ENCODE measurements around the gene LMOD1. TPM values are rescaled to one million over a fixed set of nuclear protein-coding genes. Genes with fewer than 3 reads are reported as not detected.
"Not testable (repeated sequence)": the region's sequence is repeated elsewhere in the genome, so short reads cannot be mapped to it uniquely, and the experiment has no call there.

The LMOD1 gene
- total RNA-seq, 1 donor from 2014 or later = 24.2 TPM

DNA sequence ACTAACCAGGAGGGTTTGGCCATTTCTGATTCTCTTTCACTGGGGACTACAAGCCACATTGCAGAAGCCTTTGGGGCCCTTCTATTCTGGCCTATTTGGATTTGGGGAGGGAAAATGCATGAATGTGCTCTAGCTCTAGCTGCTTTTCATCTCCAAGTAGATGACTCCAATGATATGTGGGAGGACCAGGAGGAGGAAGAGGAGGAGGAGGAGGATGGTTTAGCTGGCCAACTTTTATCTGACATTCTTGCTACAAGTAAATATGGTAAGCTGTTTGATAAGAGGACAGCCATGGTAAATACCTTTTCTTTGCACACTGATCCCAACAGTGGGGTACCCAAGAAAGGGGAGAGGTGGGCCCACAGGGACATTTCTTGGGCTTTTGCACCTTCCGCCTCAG lies 71.7 kb downstream of the LMOD1 start:
- Histone ChIP-seq H3K9me3 (no peaks in the 10 kb centered on the region), H3K4me1 (no peaks in the 10 kb centered on the region), H3K27ac (no peak overlapping the region), H3K36me3 (peaks cover 67% of the 10 kb centered on the region), H3K27me3 (ENCODE audit: low read depth) (no peaks in the 10 kb centered on the region), H3K4me3 (no peak overlapping the region)
- no peak for TF ChIP-seq CTCF (IDR thresholded peaks at IDR 0.05)
- DNase-seq (no peak), ATAC-seq (no peak)
- intact Hi-C loops (cut with DNase I) = no loop called here

GRCh38 chr1:201870397-201870796 lies 76.0 kb downstream of the LMOD1 start:
- no peak for TF ChIP-seq CTCF (IDR thresholded peaks at IDR 0.05)
- Histone ChIP-seq H3K4me1 (no peaks in the 10 kb centered on the region), H3K4me3 (no peak overlapping the region), H3K9me3 (no peaks in the 10 kb centered on the region), H3K27me3 (ENCODE audit: low read depth) (no peaks in the 10 kb centered on the region), H3K27ac (no peak overlapping the region), H3K36me3 (peaks cover 98% of the 10 kb centered on the region)
- intact Hi-C loops (cut with DNase I) = no loop called here
- DNase-seq (no peak), ATAC-seq (no peak)

DNA sequence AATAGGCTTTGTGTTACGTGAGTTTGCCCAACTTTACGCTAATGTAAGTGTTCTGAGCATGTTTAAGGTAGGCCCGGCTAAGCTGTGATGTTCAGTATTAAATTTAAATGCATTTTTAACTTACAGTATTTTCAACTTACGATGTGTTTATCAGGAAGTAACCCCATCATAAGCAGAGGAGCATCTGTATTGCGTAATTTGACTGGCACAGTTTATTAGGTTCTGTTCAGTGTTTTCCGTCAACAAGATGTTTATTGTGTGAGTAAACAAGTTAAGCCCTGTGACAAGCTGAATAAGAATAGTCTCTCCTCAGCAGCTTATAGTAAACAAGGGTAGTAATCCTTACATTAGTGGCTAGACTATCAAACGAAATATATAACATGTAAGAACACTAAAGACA lies 84.9 kb downstream of the LMOD1 start:
- TF ChIP-seq CTCF (IDR thresholded peaks at IDR 0.05) = no peak
- DNase-seq (no peak), ATAC-seq (no peak)
- no peak overlapping the region for H3K4me3 ChIP-seq
- no peak overlapping the region for H3K27ac ChIP-seq
- no peaks in the 10 kb centered on the region for H3K4me1 ChIP-seq
- no peaks in the 10 kb centered on the region for H3K27me3 ChIP-seq (ENCODE audit: low read depth)
- no peaks in the 10 kb centered on the region for H3K9me3 ChIP-seq
- intact Hi-C loops (cut with DNase I) = no loop called here
- H3K36me3 ChIP-seq = peaks cover 91% of the 10 kb centered on the region

GRCh38 chr1:201859424-201859823 lies 86.9 kb downstream of the LMOD1 start:
- no peak for ATAC-seq
- DNase-seq = no peak
- no peak overlapping the region for H3K27ac ChIP-seq
- no peaks in the 10 kb centered on the region for H3K4me1 ChIP-seq
- no peaks in the 10 kb centered on the region for H3K9me3 ChIP-seq
- H3K4me3 ChIP-seq = no peak overlapping the region
- H3K27me3 ChIP-seq (ENCODE audit: low read depth) = no peaks in the 10 kb centered on the region
- no peak for TF ChIP-seq CTCF (IDR thresholded peaks at IDR 0.05)
- intact Hi-C loops (cut with DNase I) = no loop called here
- peaks cover 93% of the 10 kb centered on the region for H3K36me3 ChIP-seq

DNA sequence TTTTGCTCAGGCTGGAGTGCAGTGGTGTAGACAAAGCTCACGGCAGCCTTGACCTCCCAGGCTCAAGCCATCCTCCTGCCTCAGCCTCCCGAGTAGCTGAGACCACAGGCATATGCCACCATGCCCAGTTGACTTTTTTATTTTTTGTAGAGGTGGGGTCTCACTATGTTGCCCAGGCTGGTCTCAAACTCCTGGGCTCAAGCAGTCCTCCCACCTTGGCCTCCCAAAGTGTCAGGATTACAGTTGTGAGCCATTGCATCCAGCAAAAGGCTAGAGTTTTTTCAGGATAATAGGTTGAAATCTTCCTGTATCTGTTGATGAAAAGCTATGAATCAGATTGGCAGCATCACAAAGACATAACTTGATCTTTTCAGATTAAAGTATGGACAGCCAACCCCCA lies 89.6 kb downstream of the LMOD1 start:
- H3K4me3 ChIP-seq; DNase-seq; ATAC-seq; intact Hi-C loops (cut with DNase I); H3K27ac ChIP-seq; H3K9me3 ChIP-seq; H3K27me3 ChIP-seq (ENCODE audit: low read depth); H3K4me1 ChIP-seq: not testable (repeated sequence)
- peaks cover 93% of the 10 kb centered on the region for H3K36me3 ChIP-seq

DNA sequence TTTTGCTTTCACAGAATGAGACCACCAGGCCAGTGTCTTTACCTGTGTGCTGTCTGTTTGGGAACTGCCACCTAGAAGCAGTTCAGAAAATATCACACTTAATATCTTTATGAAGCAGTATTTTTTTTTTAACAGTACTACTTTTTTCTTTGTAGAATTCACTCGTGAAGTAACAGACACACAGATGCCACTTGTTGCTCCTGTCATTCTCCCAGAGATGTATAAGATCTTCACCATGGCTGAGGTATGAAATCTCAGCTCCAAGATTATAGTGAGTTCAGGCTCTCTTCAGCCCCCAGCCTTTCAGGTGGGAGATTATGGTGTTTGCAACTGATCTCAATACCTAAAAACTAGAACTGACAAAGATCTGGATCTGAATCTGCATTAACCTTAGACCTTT lies 94.4 kb downstream of the LMOD1 start:
- ATAC-seq (no peak), DNase-seq (no peak)
- H3K27me3 ChIP-seq (ENCODE audit: low read depth) = no peaks in the 10 kb centered on the region
- intact Hi-C loops (cut with DNase I) = no loop called here
- H3K4me3 ChIP-seq = no peak overlapping the region
- no peak for TF ChIP-seq CTCF (IDR thresholded peaks at IDR 0.05)
- peaks cover 19% of the 10 kb centered on the region for H3K4me1 ChIP-seq
- H3K36me3 ChIP-seq = peaks cover 92% of the 10 kb centered on the region
- H3K9me3 ChIP-seq = no peaks in the 10 kb centered on the region
- no peak overlapping the region for H3K27ac ChIP-seq

Data from lower lobe of right lung (tissue), 2 donors.